Ishikawa (cell line): ENCODE results near the gene FXN.
A peak's percentile ranks its signal among the peaks of the same experiment; 100 is the strongest.

ENCODE experiments used
- CEBPB ChIP-seq: IDR thresholded peaks from 2 replicates; pipeline ENCODE4 v1.6.1; 2012
- CREB1 ChIP-seq: IDR thresholded peaks from 2 replicates; pipeline ENCODE4 v1.6.1; 2012; ENCODE audit warnings: low read depth
- EGR1 ChIP-seq: IDR thresholded peaks from 2 replicates; pipeline ENCODE4 v1.6.1; 2012
- EP300 ChIP-seq: IDR thresholded peaks from 2 replicates; pipeline ENCODE4 v1.6.1; 2012; ENCODE audit warnings: borderline replicate concordance
- MAX ChIP-seq: IDR thresholded peaks from 2 replicates; pipeline ENCODE4 v1.6.1; 2012
- NFIC ChIP-seq: IDR thresholded peaks from 2 replicates; pipeline ENCODE4 v1.6.1; 2012
- RAD21 ChIP-seq: IDR thresholded peaks from 2 replicates; pipeline ENCODE4 v1.6.1; 2012; ENCODE audit warnings: low read depth
- REST ChIP-seq: IDR thresholded peaks from 2 replicates; pipeline ENCODE4 v1.6.1; 2012; ENCODE audit warnings: low read depth, mild to moderate bottlenecking
- TAF1 ChIP-seq: IDR thresholded peaks from 2 replicates; pipeline ENCODE4 v1.6.1; 2012; ENCODE audit warnings: low read depth, mild to moderate bottlenecking
- TCF12 ChIP-seq: IDR thresholded peaks from 2 replicates; pipeline ENCODE4 v1.6.1; 2012; ENCODE audit warnings: low read depth
- USF1 ChIP-seq: IDR thresholded peaks from 2 replicates; pipeline ENCODE4 v1.6.1; 2012
- YY1 ChIP-seq: IDR thresholded peaks from 2 replicates; pipeline ENCODE4 v1.6.1; 2012; ENCODE audit warnings: low read depth

- TF ChIP-seq CEBPB (no peak), USF1 (peak; percentile 55), MAX (peak; percentile 78), RAD21 (peak; percentile 22; the same call in 1 of the 2 replicates), YY1 (peak; percentile 29; the same call in 1 of the 2 replicates), EP300 (peak; percentile 87), TAF1 (peak; percentile 64), TCF12 (peak; percentile 93), REST (no peak), CREB1 (no peak), NFIC (peak; percentile 60), EGR1 (0 out of 2 replicates have a peak, but pooled peaks have one; percentile 33)
Observed at GRCh38 chr9:69120380-69121154, 85.0 kb downstream of the FXN start.
